Fibroblast of lung (primary cell): ENCODE measurements around the gene AASS. TPM values are rescaled to one million over a fixed set of nuclear protein-coding genes. Genes with fewer than 3 reads are reported as not detected.

Source experiments
- DNase-seq, 2 donors: peaks; one replicate each; pipeline versions ENCODE4 v3.0.0 to v3.0.0-alpha.2; 2010; ENCODE audit warnings: low read depth in 2 of 2
- H2AFZ ChIP-seq: 2 replicates; pipeline ENCODE4 v1.5.1; 2012; ENCODE audit warnings: low read length, control low read depth, inconsistent platforms
- H3K27ac ChIP-seq: 2 replicates; pipeline ENCODE4 v1.5.1; 2011; ENCODE audit warnings: low read length, control low read depth; ENCODE audit not compliant: insufficient read depth
- H3K27me3 ChIP-seq: 2 replicates; pipeline ENCODE4 v1.5.1; 2011; ENCODE audit warnings: mild to moderate bottlenecking, low read length; ENCODE audit not compliant: control insufficient read depth, insufficient read depth
- H3K36me3 ChIP-seq: 2 replicates; pipeline ENCODE4 v1.5.1; 2011; ENCODE audit warnings: low read length; ENCODE audit not compliant: control insufficient read depth, insufficient read depth
- H3K4me1 ChIP-seq: 2 replicates; pipeline ENCODE4 v1.5.1; 2011; ENCODE audit warnings: low read length; ENCODE audit not compliant: control insufficient read depth, insufficient read depth; ENCODE audit errors: extremely low read depth
- H3K4me2 ChIP-seq: 2 replicates; pipeline ENCODE4 v1.5.1; 2011; ENCODE audit warnings: low read length, control low read depth; ENCODE audit not compliant: insufficient read depth; ENCODE audit errors: extremely low read depth
- H3K4me3 ChIP-seq, 4 experiments: fragments of 200-600 bp in 1 of 4; sonication (generic) in 1 of 4; replicated peaks in 1 of 4; 2 replicates each; pipeline ENCODE4 v1.5.1; 2011 to 2016; ENCODE audit warnings: low read length in 4 of 4, low read depth in 3 of 4, mild to moderate bottlenecking in 3 of 4, control low read depth in 2 of 4, inconsistent platforms in 1 of 4, mixed read lengths in 1 of 4; ENCODE audit not compliant: insufficient read depth in 1 of 4; ENCODE audit errors: control extremely low read depth in 1 of 4
- H3K79me2 ChIP-seq: 2 replicates; pipeline ENCODE4 v1.5.1; 2012; ENCODE audit warnings: mild to moderate bottlenecking, low read length, inconsistent platforms; ENCODE audit not compliant: control insufficient read depth, insufficient read depth
- H3K9ac ChIP-seq: 2 replicates; pipeline ENCODE4 v1.5.1; 2011; ENCODE audit warnings: mild to moderate bottlenecking, low read length, control low read depth; ENCODE audit not compliant: insufficient read depth
- H3K9me3 ChIP-seq: 2 replicates; pipeline ENCODE4 v1.5.1; 2012; ENCODE audit warnings: low read depth, low read length; ENCODE audit not compliant: control insufficient read depth, insufficient read depth
- H4K20me1 ChIP-seq: 2 replicates; pipeline ENCODE4 v1.5.1; 2011; ENCODE audit warnings: low read length; ENCODE audit not compliant: control insufficient read depth, insufficient read depth; ENCODE audit errors: extremely low read depth
- EZH2 ChIP-seq: IDR thresholded peaks from 2 replicates; pipeline ENCODE4 v1.5.1; 2012; ENCODE audit warnings: low read length, control low read depth, mild to moderate bottlenecking; ENCODE audit errors: missing control alignments
- polyA plus RNA-seq, 2 donors: library from polyadenylated mRNA; depleted of rRNA in 1 of 2; stranded (reverse) in 1 of 2; unstranded in 1 of 2; fragments of >200 nt; gene quantifications; 2 replicates each; pipeline ENCODE4 v1.2.1, GENCODE V29; 2011 to 2012; ENCODE audit warnings: missing spikeins in 1 of 2
- total RNA-seq: library from RNA; depleted of rRNA; stranded (reverse); fragments of >200 nt; gene quantifications from 2 replicates; pipeline ENCODE4 v1.2.1, GENCODE V29; 2014
- TF ChIP-seq, protein P1 (sequence below), 2 donors: IDR thresholded peaks in 1 of 2; conservative IDR thresholded peaks in 1 of 2; 1 replicate in 1 of 2; 2 replicates in 1 of 2; pipeline ENCODE4 v1.5.1; 2011 to 2012; ENCODE audit warnings: low read length in 2 of 2, control low read depth in 1 of 2, inconsistent platforms in 1 of 2, low read depth in 1 of 2, mild to moderate bottlenecking in 1 of 2

AASS gene
- total and polyA plus RNA-seq, 2 donors (not counting 1 experiment from before 2014, with no cell fraction given): 8.6 to 49.2 TPM

DNA sequence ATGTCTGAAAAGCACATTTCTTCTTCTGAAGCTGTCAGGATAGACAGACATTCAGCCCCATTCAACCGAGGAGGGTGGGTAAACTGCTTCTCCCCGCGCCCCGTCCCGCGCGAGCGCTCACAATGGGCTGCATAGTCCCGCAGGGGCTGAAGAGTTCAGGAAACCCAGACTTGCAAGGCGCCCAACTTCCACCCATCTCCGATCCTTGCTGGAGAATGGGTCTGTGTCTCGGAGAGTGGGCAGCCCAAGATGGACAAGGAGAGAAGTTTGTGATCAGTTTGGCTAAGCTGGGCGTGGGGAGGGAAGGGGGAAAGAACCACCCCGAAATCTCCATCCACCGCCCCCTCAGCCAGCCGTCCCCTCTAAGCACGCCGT lies 686 bp downstream of the AASS start:
- peak; percentile 38 for DNase-seq
- no peaks in the 10 kb centered on the region for H3K27me3 ChIP-seq
- H3K4me2 ChIP-seq: peak overlapping the region; percentile 80
- no peaks in the 10 kb centered on the region for H3K9me3 ChIP-seq
- peak overlapping the region; percentile 70 to 85 (median 77) for H3K4me3 ChIP-seq
- H3K9ac ChIP-seq: peak overlapping the region; percentile 85
- TF ChIP-seq EZH2: no peak
- TF ChIP-seq, protein P1, sequence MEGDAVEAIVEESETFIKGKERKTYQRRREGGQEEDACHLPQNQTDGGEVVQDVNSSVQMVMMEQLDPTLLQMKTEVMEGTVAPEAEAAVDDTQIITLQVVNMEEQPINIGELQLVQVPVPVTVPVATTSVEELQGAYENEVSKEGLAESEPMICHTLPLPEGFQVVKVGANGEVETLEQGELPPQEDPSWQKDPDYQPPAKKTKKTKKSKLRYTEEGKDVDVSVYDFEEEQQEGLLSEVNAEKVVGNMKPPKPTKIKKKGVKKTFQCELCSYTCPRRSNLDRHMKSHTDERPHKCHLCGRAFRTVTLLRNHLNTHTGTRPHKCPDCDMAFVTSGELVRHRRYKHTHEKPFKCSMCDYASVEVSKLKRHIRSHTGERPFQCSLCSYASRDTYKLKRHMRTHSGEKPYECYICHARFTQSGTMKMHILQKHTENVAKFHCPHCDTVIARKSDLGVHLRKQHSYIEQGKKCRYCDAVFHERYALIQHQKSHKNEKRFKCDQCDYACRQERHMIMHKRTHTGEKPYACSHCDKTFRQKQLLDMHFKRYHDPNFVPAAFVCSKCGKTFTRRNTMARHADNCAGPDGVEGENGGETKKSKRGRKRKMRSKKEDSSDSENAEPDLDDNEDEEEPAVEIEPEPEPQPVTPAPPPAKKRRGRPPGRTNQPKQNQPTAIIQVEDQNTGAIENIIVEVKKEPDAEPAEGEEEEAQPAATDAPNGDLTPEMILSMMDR (conservative IDR thresholded peaks at IDR 0.05 in 1 of 2, IDR thresholded peaks at IDR 0.05 in 1 of 2; ENCODE audit: low read depth in 1 of 2, low read length in 2 of 2): no peak
- no peaks in the 10 kb centered on the region for H3K36me3 ChIP-seq
- peak overlapping the region; percentile 89 for H3K27ac ChIP-seq
- H2AFZ ChIP-seq: peak overlapping the region; percentile 65
- H3K4me1 ChIP-seq: no peaks in the 10 kb centered on the region
- H4K20me1 ChIP-seq: no peaks in the 10 kb centered on the region
- peaks cover 23% of the 10 kb centered on the region for H3K79me2 ChIP-seq

DNA sequence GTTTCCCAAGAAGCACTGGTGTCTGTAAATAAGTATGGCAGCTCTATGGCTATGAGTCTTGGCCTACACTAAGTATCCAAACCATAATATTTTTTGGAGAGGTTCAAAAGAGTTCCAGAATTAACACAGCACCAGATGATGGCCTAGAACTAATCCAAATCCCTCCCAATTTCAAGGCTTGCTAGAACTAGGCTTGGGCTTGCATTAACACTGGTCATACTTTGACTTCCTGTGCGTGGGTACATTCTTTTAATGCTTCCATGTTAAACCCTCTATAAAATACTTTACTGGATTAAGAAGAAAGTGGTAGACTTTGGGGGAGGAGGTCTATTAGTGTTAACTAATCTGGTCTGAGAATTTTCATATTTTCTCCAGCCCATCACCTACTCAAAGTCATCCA lies 3.1 kb downstream of the AASS start:
- Histone ChIP-seq H3K9ac (no peak overlapping the region), H3K36me3 (no peaks in the 10 kb centered on the region), H3K27me3 (no peaks in the 10 kb centered on the region), H3K4me1 (peaks cover 3% of the 10 kb centered on the region), H3K27ac (no peak overlapping the region), H3K4me2 (no peak overlapping the region), H3K79me2 (peaks cover 31% of the 10 kb centered on the region), H4K20me1 (no peaks in the 10 kb centered on the region), H3K9me3 (no peaks in the 10 kb centered on the region), H3K4me3 (no peak overlapping the region), H2AFZ (no peak overlapping the region)
- TF ChIP-seq, protein P1 (conservative IDR thresholded peaks at IDR 0.05 in 1 of 2, IDR thresholded peaks at IDR 0.05 in 1 of 2; ENCODE audit: low read depth in 1 of 2, low read length in 2 of 2): no peak
- no peak for TF ChIP-seq EZH2
- DNase-seq: no peak

DNA sequence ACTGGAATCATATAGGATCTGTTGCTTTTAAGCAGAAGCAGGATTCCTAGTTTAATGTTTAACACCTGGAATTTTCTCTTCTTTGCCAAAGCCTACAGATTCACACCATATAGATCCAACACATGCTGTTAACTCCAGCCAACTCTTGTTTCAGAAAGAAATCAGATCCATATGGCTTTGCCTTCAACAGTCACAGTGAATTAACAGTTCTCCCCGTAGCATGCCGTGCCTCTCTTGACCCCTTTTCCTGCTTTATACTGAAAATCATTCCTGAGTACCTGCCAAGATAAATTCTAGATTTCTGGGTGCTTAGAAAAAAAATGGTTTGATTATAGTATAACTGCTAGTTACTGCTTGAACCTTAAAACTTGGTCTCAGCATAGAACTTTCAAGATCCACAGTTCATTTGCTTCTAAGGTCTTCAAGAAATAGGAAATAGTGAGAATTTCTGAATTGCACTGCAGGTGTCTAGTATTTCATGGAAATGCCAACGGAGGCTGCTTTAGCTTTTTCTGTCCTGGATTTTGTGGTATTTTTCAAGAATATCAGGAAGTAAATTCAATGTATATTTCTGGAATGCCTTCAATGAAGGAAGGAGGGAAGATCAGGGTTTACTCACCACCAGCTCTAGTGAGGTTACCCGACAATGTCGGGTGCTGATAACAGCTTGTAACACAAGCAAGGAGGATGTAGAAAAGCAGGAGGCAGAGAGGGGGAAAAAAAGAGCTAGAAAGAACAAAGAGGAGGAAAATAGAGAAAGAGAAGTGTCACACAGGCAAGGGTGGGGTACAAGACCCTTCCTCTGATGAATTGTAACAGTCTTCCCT lies 6.6 kb downstream of the AASS start:
- Histone ChIP-seq H3K9ac (no peak overlapping the region), H3K4me1 (peaks cover 3% of the 10 kb centered on the region), H3K79me2 (peaks cover 32% of the 10 kb centered on the region), H3K9me3 (no peaks in the 10 kb centered on the region), H3K4me2 (peak overlapping the region; percentile 98), H3K27me3 (no peaks in the 10 kb centered on the region), H2AFZ (peak overlapping the region; percentile 50), H3K27ac (peak overlapping the region; percentile 75), H4K20me1 (no peaks in the 10 kb centered on the region), H3K36me3 (no peaks in the 10 kb centered on the region), H3K4me3 (peak overlapping the region; percentile 52 to 75 (median 58))
- DNase-seq: peak; percentile 51
- no peak for TF ChIP-seq EZH2
- TF ChIP-seq, protein P1 (conservative IDR thresholded peaks at IDR 0.05 in 1 of 2, IDR thresholded peaks at IDR 0.05 in 1 of 2; ENCODE audit: low read depth in 1 of 2, low read length in 2 of 2): no peak
